Osteocyte (in vitro differentiated cells): ENCODE results near the gene GPR26. TPM values are rescaled to one million over a fixed set of nuclear protein-coding genes. Genes with fewer than 3 reads are reported as not detected.

Experiments
- DNase-seq: peaks from one replicate; pipeline ENCODE4 v3.0.0; 2021; ENCODE audit warnings: mixed read lengths; ENCODE audit not compliant: unreplicated experiment; ENCODE audit errors: extremely low spot score
- H3K27ac Mint-ChIP-seq: one replicate; pipeline ENCODE4 v1.8.0; 2021; ENCODE audit warnings: mild to moderate bottlenecking, mixed read lengths; ENCODE audit not compliant: unreplicated experiment
- H3K27me3 Mint-ChIP-seq: one replicate; pipeline ENCODE4 v1.8.0; 2021; ENCODE audit warnings: mixed read lengths; ENCODE audit not compliant: unreplicated experiment
- H3K36me3 Mint-ChIP-seq: one replicate; pipeline ENCODE4 v1.8.0; 2021; ENCODE audit warnings: mixed read lengths; ENCODE audit not compliant: unreplicated experiment
- H3K4me1 Mint-ChIP-seq: one replicate; pipeline ENCODE4 v1.8.0; 2021; ENCODE audit warnings: mixed read lengths; ENCODE audit not compliant: unreplicated experiment
- H3K4me3 Mint-ChIP-seq: one replicate; pipeline ENCODE4 v1.8.0; 2021; ENCODE audit warnings: mild to moderate bottlenecking, moderate library complexity, mixed read lengths; ENCODE audit not compliant: unreplicated experiment
- H3K9me3 Mint-ChIP-seq: one replicate; pipeline ENCODE4 v1.8.0; 2021; ENCODE audit warnings: mixed read lengths; ENCODE audit not compliant: unreplicated experiment
- CTCF ChIP-seq: fragments of 200-600 bp; sonication (generic); IDR thresholded peaks from 2 replicates; pipeline ENCODE4 v1.5.0; 2021; ENCODE audit warnings: antibody characterized with exemption, mild to moderate bottlenecking, moderate library complexity
- total RNA-seq: library from RNA; stranded (reverse); gene quantifications from 2 replicates; pipeline ENCODE4 v1.2.1, GENCODE V29; 2021

Gene GPR26
- total RNA-seq, 1 donor from 2014 or later = not detected

GRCh38 chr10:123721441-123722049 lies 55.4 kb downstream of the GPR26 start:
- TF ChIP-seq CTCF = no peak
- Mint-ChIP-seq H3K4me1 (no peaks in the 10 kb centered on the region), H3K9me3 (peaks cover 8% of the 10 kb centered on the region), H3K27me3 (no peaks in the 10 kb centered on the region), H3K36me3 (no peaks in the 10 kb centered on the region), H3K4me3 (no peak overlapping the region), H3K27ac (no peak overlapping the region)
- peak; percentile 51 for DNase-seq

GRCh38 chr10:123722351-123722750 lies 56.2 kb downstream of the GPR26 start:
- Mint-ChIP-seq H3K27me3 (no peaks in the 10 kb centered on the region), H3K27ac (no peak overlapping the region), H3K4me1 (no peaks in the 10 kb centered on the region), H3K4me3 (no peak overlapping the region), H3K9me3 (peaks cover 13% of the 10 kb centered on the region), H3K36me3 (no peaks in the 10 kb centered on the region)
- TF ChIP-seq CTCF = no peak
- DNase-seq = peak; percentile 53

- Mint-ChIP-seq H3K27ac (no peak overlapping the region), H3K4me3 (no peak overlapping the region), H3K36me3 (no peaks in the 10 kb centered on the region), H3K9me3 (peaks cover 30% of the 10 kb centered on the region), H3K4me1 (no peaks in the 10 kb centered on the region), H3K27me3 (no peaks in the 10 kb centered on the region)
- no peak for TF ChIP-seq CTCF
- no peak for DNase-seq
Observed at GRCh38 chr10:123724747-123725146, 58.6 kb downstream of the GPR26 start.

GRCh38 chr10:123726381-123726780 lies 60.2 kb downstream of the GPR26 start:
- TF ChIP-seq CTCF = no peak
- Mint-ChIP-seq H3K36me3 (no peaks in the 10 kb centered on the region), H3K27me3 (no peaks in the 10 kb centered on the region), H3K4me1 (no peaks in the 10 kb centered on the region), H3K4me3 (no peak overlapping the region), H3K27ac (no peak overlapping the region), H3K9me3 (peaks cover 37% of the 10 kb centered on the region)
- no peak for DNase-seq

- no peak overlapping the region for H3K27ac Mint-ChIP-seq
- TF ChIP-seq CTCF = no peak
- H3K9me3 Mint-ChIP-seq = peaks cover 39% of the 10 kb centered on the region
Observed at GRCh38 chr10:123726836-123727235, 60.7 kb downstream of the GPR26 start.

More at GRCh38 chr10:123726836-123727235, 60.7 kb downstream of the GPR26 start:
- DNase-seq = no peak
- Mint-ChIP-seq H3K36me3 (no peaks in the 10 kb centered on the region), H3K4me1 (no peaks in the 10 kb centered on the region), H3K4me3 (no peak overlapping the region), H3K27me3 (no peaks in the 10 kb centered on the region)
